ENCODE data around the gene CRELD2. TPM values are rescaled to one million over a fixed set of nuclear protein-coding genes. Genes with fewer than 3 reads are reported as not detected.

CRELD2 gene, protein sequence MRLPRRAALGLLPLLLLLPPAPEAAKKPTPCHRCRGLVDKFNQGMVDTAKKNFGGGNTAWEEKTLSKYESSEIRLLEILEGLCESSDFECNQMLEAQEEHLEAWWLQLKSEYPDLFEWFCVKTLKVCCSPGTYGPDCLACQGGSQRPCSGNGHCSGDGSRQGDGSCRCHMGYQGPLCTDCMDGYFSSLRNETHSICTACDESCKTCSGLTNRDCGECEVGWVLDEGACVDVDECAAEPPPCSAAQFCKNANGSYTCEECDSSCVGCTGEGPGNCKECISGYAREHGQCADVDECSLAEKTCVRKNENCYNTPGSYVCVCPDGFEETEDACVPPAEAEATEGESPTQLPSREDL
- total RNA-seq, result 96.1 and 128 TPM in 2 replicates

DNA sequence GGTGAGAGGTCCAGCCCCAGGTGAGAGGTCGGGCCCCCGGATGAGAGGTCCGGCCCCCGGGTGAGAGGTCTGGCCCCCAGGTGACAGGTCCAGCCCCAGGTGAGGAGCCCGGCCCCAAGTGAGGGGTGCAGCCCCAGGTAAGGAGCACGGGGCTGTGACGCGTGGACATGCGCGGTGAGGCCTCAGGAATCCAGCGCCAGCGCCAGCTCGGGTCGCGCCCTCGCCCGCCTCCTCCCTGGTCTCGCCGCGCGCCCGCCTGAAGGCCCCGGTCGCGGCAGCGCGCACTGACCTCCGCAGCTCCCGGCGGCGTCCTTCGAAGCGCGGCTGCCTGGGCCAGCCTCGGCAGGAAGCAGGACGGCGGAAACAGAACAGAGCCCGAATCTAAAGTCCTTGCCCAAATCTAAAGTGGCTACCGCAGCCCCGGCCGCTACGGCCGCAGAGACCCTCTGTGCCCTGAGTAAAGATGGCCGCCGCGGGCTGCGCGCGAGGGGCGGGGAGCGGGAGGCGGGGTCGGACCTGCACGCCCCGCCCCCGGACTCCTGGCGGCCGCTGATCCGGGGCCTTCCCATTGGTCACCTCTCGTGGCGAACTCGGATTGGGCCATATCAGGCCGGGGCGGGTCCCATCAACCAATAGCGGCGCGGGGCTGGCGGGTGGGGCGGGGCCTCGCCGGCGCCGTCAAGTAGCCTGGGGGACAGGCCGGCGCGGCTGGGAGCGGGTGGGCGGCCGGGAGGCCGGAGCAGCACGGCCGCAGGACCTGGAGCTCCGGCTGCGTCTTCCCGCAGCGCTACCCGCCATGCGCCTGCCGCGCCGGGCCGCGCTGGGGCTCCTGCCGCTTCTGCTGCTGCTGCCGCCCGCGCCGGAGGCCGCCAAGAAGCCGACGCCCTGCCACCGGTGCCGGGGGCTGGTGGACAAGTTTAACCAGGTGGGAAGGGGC, at the start of gene CRELD2, which contains the start of gene ALG12:
Gene CRELD2 (plus strand): TSS at position 661 of the 937 bp plus-strand sequence. CDS start 136 bp downstream, at position 797.
Gene ALG12 (minus strand): TSS at position 465 of the 937 bp plus-strand sequence. CDS start 4,673 bp downstream, outside the sequence.

DNA sequence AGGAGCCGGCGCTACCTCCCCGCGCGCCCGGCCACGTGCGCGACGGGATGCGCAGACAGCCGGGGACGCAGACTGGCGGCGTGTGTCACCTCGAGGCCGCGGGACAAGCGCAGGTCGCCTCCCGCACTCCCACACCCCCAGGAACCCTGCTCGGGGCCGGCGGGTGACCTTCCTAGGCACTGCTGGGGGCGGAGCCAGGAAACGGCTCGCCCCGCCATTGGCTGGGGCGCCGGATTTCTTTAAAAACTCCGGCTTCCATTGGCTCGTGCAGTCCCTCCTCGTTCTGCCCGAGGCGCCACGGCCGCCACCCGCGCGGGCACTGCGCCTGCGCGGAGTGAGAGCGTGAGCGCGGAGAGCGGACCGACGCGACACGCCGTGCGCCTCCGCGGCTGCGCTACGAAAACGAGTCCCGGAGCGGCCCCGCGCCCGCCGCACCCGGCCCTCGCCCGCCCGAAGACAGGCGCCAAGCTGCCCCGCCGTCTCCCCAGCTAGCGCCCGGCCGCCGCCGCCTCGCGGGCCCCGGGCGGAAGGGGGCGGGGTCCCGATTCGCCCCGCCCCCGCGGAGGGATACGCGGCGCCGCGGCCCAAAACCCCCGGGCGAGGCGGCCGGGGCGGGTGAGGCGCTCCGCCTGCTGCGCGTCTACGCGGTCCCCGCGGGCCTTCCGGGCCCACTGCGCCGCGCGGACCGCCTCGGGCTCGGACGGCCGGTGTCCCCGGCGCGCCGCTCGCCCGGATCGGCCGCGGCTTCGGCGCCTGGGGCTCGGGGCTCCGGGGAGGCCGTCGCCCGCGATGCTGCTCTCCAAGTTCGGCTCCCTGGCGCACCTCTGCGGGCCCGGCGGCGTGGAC, 41.9 kb downstream of the CRELD2 start, which contains the start of gene PIM3:
Gene PIM3 (plus strand): TSS at position 614 of the 846 bp plus-strand sequence. CDS start 176 bp downstream, at position 790.

Other genes starting within 250 kb of the CRELD2 start
- 20.3 and 25.9 TPM in 2 replicates for gene BRD1, start 90.8 kb upstream of the CRELD2 start, total RNA-seq
- 5.6 and 12.1 TPM in 2 replicates for gene ZBED4, start 64.8 kb upstream of the CRELD2 start, total RNA-seq
- gene ALG12, start 196 bp upstream of the CRELD2 start, total RNA-seq, result 17.4 and 21.4 TPM in 2 replicates
- 25.3 and 29.0 TPM in 2 replicates for gene PIM3, start 42.1 kb downstream of the CRELD2 start, total RNA-seq
- gene IL17REL, start 94.1 kb downstream of the CRELD2 start, total RNA-seq, result not detected in 2 replicates
- gene TTLL8, start 139.7 kb downstream of the CRELD2 start, total RNA-seq, result not detected in 2 replicates
- gene MLC1, start 166.8 kb downstream of the CRELD2 start, total RNA-seq, result 0.38 and 2.8 TPM in 2 replicates
- gene MOV10L1, start 171.4 kb downstream of the CRELD2 start, total RNA-seq, result 1.5 and 5.1 TPM in 2 replicates

All from regular cardiac myocyte (primary cell).